Gastrocnemius medialis (tissue), 4 donors: ENCODE measurements around the gene GRM1.

Experiments used
- CTCF ChIP-seq, 5 experiments: fragments of 450-650 bp in 3 of 5; fragments of 200-600 bp in 2 of 5; sonication (generic) in 2 of 5; IDR thresholded peaks in 4 of 5; conservative IDR thresholded peaks in 1 of 5; 1 replicate in 4 of 5; 2 replicates in 1 of 5; pipeline ENCODE4 v1.5.1; 2016 to 2019; ENCODE audit warnings: antibody characterized with exemption in 5 of 5, mild to moderate bottlenecking in 3 of 5, moderate library complexity in 3 of 5
- POLR2A ChIP-seq, 2 donors: fragments of 450-650 bp; IDR thresholded peaks; one replicate each; pipeline ENCODE4 v1.6.1; 2017; ENCODE audit warnings: antibody characterized with exemption in 2 of 2, mild to moderate bottlenecking in 2 of 2, moderate library complexity in 2 of 2

GRCh38 chr6:146352163-146352562, 323.3 kb downstream of the GRM1 start:
- TF ChIP-seq POLR2A (IDR thresholded peaks at IDR 0.05) (no peak), CTCF (IDR thresholded peaks at IDR 0.05 in 4 of 5, conservative IDR thresholded peaks at IDR 0.05 in 1 of 5) (no peak)
